GM19351 (cell line): ENCODE results near the gene LDLRAD3.

Experiments
- ATAC-seq: cut with Tn5 transposase; IDR thresholded peaks from one replicate; pipeline ENCODE4 v1.9.1; 2021; ENCODE audit warnings: mild to moderate bottlenecking, moderate library complexity; ENCODE audit not compliant: unreplicated experiment

Gene LDLRAD3

GRCh38 chr11:36013950-36014897, 70.4 kb downstream of the LDLRAD3 start:
- no peak for ATAC-seq

- no peak for ATAC-seq
Measured at GRCh38 chr11:36014898-36015665, 71.2 kb downstream of the LDLRAD3 start.

GRCh38 chr11:36015799-36016198, 71.9 kb downstream of the LDLRAD3 start:
- ATAC-seq, result no peak

DNA sequence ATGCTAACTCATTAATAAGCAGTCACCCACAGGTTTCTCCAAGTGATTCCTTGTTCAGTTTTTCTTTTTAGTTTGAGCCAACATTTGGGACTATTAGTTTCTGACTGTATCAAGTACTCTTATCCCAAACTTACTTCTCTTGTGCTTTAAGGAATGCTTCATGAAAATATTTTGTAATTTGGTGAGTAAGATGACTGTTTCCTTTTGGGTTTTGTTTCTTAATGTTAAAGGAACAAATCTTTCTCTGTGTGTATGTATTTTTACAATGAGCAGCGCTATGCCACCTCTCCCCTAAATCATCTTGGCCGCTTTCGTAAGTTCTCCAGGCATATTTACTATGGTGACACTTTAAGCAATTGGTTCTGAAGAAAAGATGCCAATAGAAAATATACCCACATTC, 72.4 kb downstream of the LDLRAD3 start:
- ATAC-seq, result no peak

DNA sequence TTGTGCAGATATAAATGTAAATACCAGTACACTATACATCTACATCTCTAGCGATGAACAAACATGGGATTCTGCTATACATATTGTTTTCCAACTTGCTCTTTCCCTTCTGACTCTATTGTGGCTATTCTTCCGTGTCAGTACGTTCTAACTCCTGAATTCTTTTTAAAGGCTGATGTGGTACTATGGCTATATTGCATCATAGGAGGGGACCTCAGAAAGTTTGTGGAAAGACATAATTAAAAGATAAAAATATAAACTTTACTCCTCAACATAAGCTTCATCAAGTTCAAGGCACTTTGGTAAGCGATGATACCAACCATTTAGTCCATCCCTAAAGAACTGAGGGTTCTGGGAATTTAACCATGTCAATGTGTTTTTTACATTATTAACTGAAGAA, 72.8 kb downstream of the LDLRAD3 start:
- no peak for ATAC-seq

DNA sequence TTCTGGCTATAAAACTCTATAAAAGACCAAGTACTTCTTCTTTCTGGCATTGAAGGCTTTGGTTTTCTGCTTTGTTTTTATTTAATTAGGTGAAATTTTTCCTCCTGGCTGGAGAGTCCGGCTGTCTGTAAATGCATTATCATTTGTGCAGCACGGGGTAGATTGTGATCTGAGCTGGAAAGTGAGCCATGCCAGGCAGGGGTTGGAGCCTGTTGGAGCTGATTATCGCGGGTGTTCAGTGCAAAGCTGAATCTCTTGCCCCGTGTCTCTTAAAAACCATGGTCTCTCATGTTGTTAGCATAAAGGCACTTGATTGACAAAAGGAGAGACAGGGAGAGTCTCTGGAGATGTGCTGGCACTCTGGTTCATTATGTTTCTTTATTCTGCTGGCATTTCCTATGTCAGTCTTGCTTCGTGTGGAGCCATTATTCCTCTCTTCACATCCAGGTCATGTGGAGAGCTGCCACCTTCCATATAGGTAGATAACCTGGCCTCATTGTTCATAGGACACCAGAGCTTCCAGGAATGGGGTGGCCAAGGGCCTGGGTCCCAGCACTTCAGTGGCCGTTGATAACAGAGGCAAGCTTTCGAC, 75.2 kb downstream of the LDLRAD3 start:
- ATAC-seq, result no peak

GRCh38 chr11:36019722-36020121, 75.9 kb downstream of the LDLRAD3 start:
- no peak for ATAC-seq

DNA sequence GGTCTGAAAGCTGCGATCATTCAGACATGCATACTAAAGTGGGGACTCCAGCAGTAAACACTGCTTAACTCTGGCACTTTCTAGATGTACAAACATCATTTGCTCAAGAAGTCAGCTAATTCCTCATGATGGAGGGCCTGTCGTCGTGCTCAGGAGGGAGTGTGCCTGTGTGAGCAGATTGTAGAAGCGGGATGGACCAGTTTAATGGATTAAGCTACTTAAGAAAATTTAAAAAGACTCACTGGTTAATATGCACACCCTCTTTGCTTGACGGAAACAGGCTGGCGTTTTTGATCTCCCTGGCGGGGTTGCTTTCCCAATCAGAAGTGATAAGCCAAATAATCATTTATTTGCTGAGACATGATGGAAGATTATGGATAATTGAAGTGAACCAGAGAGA, 79.0 kb downstream of the LDLRAD3 start:
- ATAC-seq, result no peak

- no peak for ATAC-seq
Measured at GRCh38 chr11:36023922-36024321, 80.1 kb downstream of the LDLRAD3 start.

- ATAC-seq, result no peak
Measured at GRCh38 chr11:36024716-36025115, 80.9 kb downstream of the LDLRAD3 start.

DNA sequence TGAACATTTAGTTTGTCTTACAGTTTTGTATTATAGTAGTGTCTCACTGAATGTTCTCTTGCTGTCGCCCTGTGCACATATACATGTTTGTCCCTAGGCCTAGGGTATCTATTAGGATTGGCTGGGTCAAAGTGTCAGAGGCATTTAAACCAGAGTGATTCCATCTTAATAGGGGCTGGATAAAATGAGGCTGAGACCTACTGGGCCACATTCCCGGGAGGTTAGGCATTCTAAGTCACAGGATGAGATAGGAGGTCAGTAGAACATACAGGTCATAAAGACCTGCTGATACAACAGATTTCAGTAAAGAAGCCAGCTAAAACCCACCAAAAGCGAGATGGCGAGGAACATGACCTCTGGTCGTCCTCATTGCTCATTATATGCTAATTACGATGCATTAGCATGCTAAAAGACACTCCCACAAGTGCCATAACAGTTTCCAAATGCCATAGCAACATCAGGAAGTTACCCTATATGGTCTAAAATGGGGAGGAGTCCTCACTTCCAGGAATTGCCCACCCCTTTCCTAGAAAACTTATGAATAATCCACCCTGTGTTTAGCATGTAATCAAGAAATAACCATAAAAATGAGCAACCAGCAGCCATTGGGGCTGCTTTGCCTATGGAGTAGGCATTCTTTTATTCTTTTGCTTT, 82.6 kb downstream of the LDLRAD3 start:
- ATAC-seq, result no peak

GRCh38 chr11:36027731-36028130, 83.9 kb downstream of the LDLRAD3 start:
- no peak for ATAC-seq

- ATAC-seq, result no peak
Measured at GRCh38 chr11:36029616-36030015, 85.8 kb downstream of the LDLRAD3 start.

GRCh38 chr11:36030731-36031281, 86.9 kb downstream of the LDLRAD3 start:
- ATAC-seq, result no peak

GRCh38 chr11:36033082-36033751, 89.4 kb downstream of the LDLRAD3 start:
- ATAC-seq, result no peak

GRCh38 chr11:36033936-36034335, 90.1 kb downstream of the LDLRAD3 start:
- ATAC-seq, result no peak

GRCh38 chr11:36034551-36035331, 90.9 kb downstream of the LDLRAD3 start:
- no peak for ATAC-seq

DNA sequence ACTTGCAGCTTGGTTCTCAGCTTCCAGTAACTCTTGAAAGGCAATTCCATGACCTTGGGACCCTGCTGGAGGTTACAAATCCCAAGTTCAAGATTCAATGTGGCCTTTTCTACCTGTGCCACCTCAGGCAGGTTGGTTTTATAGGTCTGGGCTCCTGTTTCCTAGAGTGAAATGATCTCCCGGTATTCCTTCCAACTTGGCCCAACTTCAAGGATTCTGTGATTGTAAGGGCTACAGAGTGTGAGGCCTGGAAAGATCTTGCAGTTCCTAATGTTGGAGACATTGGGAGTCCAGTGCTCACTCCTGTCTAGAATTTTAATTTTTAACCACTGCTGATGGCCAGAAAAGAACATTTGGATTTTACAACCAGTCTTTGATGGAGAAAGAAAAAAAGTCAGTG, 91.6 kb downstream of the LDLRAD3 start:
- ATAC-seq, result no peak

DNA sequence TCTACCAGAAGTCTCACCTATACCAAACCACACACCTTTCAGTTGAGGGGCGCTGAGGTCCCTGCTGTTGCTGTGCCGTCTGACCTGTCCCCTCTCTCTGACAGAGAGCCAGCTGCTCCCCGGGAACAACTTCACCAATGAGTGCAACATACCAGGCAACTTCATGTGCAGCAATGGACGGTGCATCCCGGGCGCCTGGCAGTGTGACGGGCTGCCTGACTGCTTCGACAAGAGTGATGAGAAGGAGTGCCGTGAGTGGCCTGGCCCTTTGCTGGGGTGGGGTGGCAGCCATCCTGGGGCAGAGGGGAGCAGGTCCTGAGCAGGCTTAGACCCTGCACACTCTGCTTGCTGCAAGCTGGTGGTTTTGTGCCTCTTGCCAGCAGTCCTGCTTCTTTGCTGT, 92.1 kb downstream of the LDLRAD3 start:
- ATAC-seq, result no peak
